Panc1 (cell line): ENCODE measurements around the gene TRAF4. TPM values are rescaled to one million over a fixed set of nuclear protein-coding genes. Genes with fewer than 3 reads are reported as not detected.

ENCODE experiments used
- ATAC-seq: fragments of 200-7000 bp; cut with Tn5 transposase; 2 replicates; pipeline ENCODE4 v1.9.1; 2020; ENCODE audit warnings: mild to moderate bottlenecking, moderate library complexity
- BruUV-seq: library from RNA; stranded (reverse); fragments of 400-500 nt; replicated peaks from 2 replicates; lab custom pipeline; 2021; lab: Mats Ljungman, UMichigan
- CTCF ChIA-PET: fragments of 300-600 bp; sonication (Branson Sonifier 250); formaldehyde crosslinking; loops from one replicate; lab custom pipeline; 2022; ENCODE audit warnings: antibody characterized with exemption; lab: Charles Lee
- POLR2A ChIA-PET: fragments of 300-600 bp; sonication (Branson Sonifier 250); formaldehyde crosslinking; loops from one replicate; lab custom pipeline; 2022; ENCODE audit warnings: antibody characterized with exemption; lab: Charles Lee
- DNase-seq: peaks from one replicate; pipeline ENCODE4 v3.0.0-alpha.2; 2010; ENCODE audit warnings: low read depth, low spot score
- H3K27ac ChIP-seq: 2 replicates; pipeline ENCODE4 v1.5.1; 2011; ENCODE audit warnings: mild to moderate bottlenecking, low read length, inconsistent platforms
- H3K27me3 ChIP-seq: fragments of 200-500 bp; sonication (Bioruptor generic); 2 replicates; pipeline ENCODE4 v1.6.0; 2014; ENCODE audit warnings: low read length, inconsistent platforms; ENCODE audit not compliant: control insufficient read depth, insufficient read depth
- H3K36me3 ChIP-seq: fragments of 200-500 bp; sonication (Bioruptor generic); 2 replicates; pipeline ENCODE4 v1.5.1; 2014; ENCODE audit warnings: inconsistent platforms, mild to moderate bottlenecking, low read length, moderate library complexity; ENCODE audit not compliant: control insufficient read depth, insufficient read depth
- H3K4me1 ChIP-seq: 2 replicates; pipeline ENCODE4 v1.5.1; 2011; ENCODE audit warnings: inconsistent platforms, mild to moderate bottlenecking, low read length, moderate library complexity; ENCODE audit not compliant: control insufficient read depth, insufficient read depth
- H3K4me3 ChIP-seq, 2 experiments: 2 replicates each; pipeline ENCODE4 v1.5.1; 2011 to 2012; ENCODE audit warnings: low read depth in 2 of 2, low read length in 2 of 2, mild to moderate bottlenecking in 2 of 2, inconsistent platforms in 1 of 2, moderate library complexity in 1 of 2
- H3K9me3 ChIP-seq: fragments of 200-500 bp; sonication (Bioruptor generic); 2 replicates; pipeline ENCODE4 v1.5.1; 2014; ENCODE audit warnings: low read depth, mild to moderate bottlenecking, inconsistent platforms, low read length, moderate library complexity; ENCODE audit not compliant: control insufficient read depth, insufficient read depth
- CTCF ChIP-seq: fragments of 450-650 bp; IDR thresholded peaks from 2 replicates; pipeline ENCODE4 v1.5.1; 2017; ENCODE audit warnings: mild to moderate bottlenecking
- POLR2AphosphoS5 ChIP-seq: IDR thresholded peaks from 2 replicates; pipeline ENCODE4 v1.6.1; 2012; ENCODE audit warnings: mild to moderate bottlenecking, low read depth, low read length, moderate library complexity
- REST ChIP-seq, 2 experiments: IDR thresholded peaks; 2 replicates each; pipeline ENCODE4 v1.6.1; 2011 to 2012; ENCODE audit warnings: low read depth in 2 of 2, control low read depth in 1 of 2, low read length in 1 of 2, mild to moderate bottlenecking in 1 of 2, moderate library complexity in 1 of 2; ENCODE audit not compliant: insufficient read depth in 1 of 2
- SIN3A ChIP-seq: IDR thresholded peaks from 2 replicates; pipeline ENCODE4 v1.6.1; 2012; ENCODE audit warnings: low read depth, mild to moderate bottlenecking, low read length, moderate library complexity, borderline replicate concordance; ENCODE audit not compliant: insufficient read depth
- TCF7L2 ChIP-seq: IDR thresholded peaks from 2 replicates; pipeline ENCODE4 v1.6.1; 2011; ENCODE audit warnings: mild to moderate bottlenecking, low read depth, low read length, inconsistent platforms
- in situ Hi-C: cut with HindIII; loops from 2 replicates; pipeline ENCODE4 v1.10.0; 2016; ENCODE audit warnings: low sequenced_read_pairs, low pct_unique_long_range_greater_than_20kb
- intact Hi-C: fragments of 100-400 bp; cut with micrococcal nuclease; formaldehyde crosslinking; loops from one replicate; pipeline ENCODE4 v1.10.0; 2022; ENCODE audit not compliant: unreplicated experiment
- total RNA-seq: library from RNA; stranded (reverse); gene quantifications from one replicate; pipeline ENCODE4 v1.2.1, GENCODE V29; 2021; ENCODE audit not compliant: unreplicated experiment

TRAF4 gene
- total RNA-seq, 1 experiment from 2014 or later: 108 TPM

- Histone ChIP-seq H3K9me3 (no peaks in the 10 kb centered on the region), H3K4me3 (no peak overlapping the region), H3K27me3 (no peaks in the 10 kb centered on the region), H3K27ac (no peak overlapping the region), H3K36me3 (no peaks in the 10 kb centered on the region; the same call in 1 of the 2 replicates), H3K4me1 (peaks cover 17% of the 10 kb centered on the region)
- BruUV-seq: no TSS peak
- intact Hi-C loops: no loop called here
- TF ChIP-seq REST (IDR thresholded peaks at IDR 0.05; ENCODE audit: insufficient read depth in 1 of 2, low read depth in 2 of 2, low read length in 1 of 2): no peak
- TF ChIP-seq CTCF: no peak
- no peak for TF ChIP-seq SIN3A
- no peak for TF ChIP-seq POLR2AphosphoS5
- no peak for TF ChIP-seq TCF7L2
- DNase-seq: no peak
- ATAC-seq: no peak
- ChIA-PET CTCF (no interaction called here), POLR2A (no interaction called here)
- in situ Hi-C loops: no loop called here
Observed at GRCh38 chr17:28758411-28759121, 14.8 kb downstream of the TRAF4 start.

GRCh38 chr17:28759256-28759865 is 15.6 kb downstream of the TRAF4 start:
- no peak for ATAC-seq
- no peak for DNase-seq
- Histone ChIP-seq H3K9me3 (no peaks in the 10 kb centered on the region), H3K4me3 (no peak overlapping the region), H3K27ac (no peak overlapping the region), H3K27me3 (no peaks in the 10 kb centered on the region), H3K4me1 (peaks cover 17% of the 10 kb centered on the region), H3K36me3 (no peaks in the 10 kb centered on the region; the same call in 1 of the 2 replicates)
- ChIA-PET CTCF (no interaction called here), POLR2A (no interaction called here)
- no TSS peak for BruUV-seq
- in situ Hi-C loops (no loop called here), intact Hi-C loops (no loop called here)
- TF ChIP-seq SIN3A: no peak
- no peak for TF ChIP-seq TCF7L2
- TF ChIP-seq POLR2AphosphoS5: no peak
- no peak for TF ChIP-seq CTCF
- TF ChIP-seq REST (IDR thresholded peaks at IDR 0.05; ENCODE audit: insufficient read depth in 1 of 2, low read depth in 2 of 2, low read length in 1 of 2): no peak
